ENCODE data around the gene KLHDC9. TPM values are rescaled to one million over a fixed set of nuclear protein-coding genes. Genes with fewer than 3 reads are reported as not detected.

The KLHDC9 gene
- total and polyA plus RNA-seq, 9 of the 15 experiments (the other 6 are each of a cell fraction or from before 2014, with no cell fraction given), result not detected

- TF ChIP-seq, protein P1, sequence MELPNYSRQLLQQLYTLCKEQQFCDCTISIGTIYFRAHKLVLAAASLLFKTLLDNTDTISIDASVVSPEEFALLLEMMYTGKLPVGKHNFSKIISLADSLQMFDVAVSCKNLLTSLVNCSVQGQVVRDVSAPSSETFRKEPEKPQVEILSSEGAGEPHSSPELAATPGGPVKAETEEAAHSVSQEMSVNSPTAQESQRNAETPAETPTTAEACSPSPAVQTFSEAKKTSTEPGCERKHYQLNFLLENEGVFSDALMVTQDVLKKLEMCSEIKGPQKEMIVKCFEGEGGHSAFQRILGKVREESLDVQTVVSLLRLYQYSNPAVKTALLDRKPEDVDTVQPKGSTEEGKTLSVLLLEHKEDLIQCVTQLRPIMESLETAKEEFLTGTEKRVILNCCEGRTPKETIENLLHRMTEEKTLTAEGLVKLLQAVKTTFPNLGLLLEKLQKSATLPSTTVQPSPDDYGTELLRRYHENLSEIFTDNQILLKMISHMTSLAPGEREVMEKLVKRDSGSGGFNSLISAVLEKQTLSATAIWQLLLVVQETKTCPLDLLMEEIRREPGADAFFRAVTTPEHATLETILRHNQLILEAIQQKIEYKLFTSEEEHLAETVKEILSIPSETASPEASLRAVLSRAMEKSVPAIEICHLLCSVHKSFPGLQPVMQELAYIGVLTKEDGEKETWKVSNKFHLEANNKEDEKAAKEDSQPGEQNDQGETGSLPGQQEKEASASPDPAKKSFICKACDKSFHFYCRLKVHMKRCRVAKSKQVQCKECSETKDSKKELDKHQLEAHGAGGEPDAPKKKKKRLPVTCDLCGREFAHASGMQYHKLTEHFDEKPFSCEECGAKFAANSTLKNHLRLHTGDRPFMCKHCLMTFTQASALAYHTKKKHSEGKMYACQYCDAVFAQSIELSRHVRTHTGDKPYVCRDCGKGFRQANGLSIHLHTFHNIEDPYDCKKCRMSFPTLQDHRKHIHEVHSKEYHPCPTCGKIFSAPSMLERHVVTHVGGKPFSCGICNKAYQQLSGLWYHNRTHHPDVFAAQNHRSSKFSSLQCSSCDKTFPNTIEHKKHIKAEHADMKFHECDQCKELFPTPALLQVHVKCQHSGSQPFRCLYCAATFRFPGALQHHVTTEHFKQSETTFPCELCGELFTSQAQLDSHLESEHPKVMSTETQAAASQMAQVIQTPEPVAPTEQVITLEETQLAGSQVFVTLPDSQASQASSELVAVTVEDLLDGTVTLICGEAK (IDR thresholded peaks at IDR 0.05), result peak; percentile 49; the same call in 1 of the 2 replicates
- TF ChIP-seq, protein P1 (CRISPR knock-in tag; IDR thresholded peaks at IDR 0.05), result no peak
- TF ChIP-seq, protein P2, sequence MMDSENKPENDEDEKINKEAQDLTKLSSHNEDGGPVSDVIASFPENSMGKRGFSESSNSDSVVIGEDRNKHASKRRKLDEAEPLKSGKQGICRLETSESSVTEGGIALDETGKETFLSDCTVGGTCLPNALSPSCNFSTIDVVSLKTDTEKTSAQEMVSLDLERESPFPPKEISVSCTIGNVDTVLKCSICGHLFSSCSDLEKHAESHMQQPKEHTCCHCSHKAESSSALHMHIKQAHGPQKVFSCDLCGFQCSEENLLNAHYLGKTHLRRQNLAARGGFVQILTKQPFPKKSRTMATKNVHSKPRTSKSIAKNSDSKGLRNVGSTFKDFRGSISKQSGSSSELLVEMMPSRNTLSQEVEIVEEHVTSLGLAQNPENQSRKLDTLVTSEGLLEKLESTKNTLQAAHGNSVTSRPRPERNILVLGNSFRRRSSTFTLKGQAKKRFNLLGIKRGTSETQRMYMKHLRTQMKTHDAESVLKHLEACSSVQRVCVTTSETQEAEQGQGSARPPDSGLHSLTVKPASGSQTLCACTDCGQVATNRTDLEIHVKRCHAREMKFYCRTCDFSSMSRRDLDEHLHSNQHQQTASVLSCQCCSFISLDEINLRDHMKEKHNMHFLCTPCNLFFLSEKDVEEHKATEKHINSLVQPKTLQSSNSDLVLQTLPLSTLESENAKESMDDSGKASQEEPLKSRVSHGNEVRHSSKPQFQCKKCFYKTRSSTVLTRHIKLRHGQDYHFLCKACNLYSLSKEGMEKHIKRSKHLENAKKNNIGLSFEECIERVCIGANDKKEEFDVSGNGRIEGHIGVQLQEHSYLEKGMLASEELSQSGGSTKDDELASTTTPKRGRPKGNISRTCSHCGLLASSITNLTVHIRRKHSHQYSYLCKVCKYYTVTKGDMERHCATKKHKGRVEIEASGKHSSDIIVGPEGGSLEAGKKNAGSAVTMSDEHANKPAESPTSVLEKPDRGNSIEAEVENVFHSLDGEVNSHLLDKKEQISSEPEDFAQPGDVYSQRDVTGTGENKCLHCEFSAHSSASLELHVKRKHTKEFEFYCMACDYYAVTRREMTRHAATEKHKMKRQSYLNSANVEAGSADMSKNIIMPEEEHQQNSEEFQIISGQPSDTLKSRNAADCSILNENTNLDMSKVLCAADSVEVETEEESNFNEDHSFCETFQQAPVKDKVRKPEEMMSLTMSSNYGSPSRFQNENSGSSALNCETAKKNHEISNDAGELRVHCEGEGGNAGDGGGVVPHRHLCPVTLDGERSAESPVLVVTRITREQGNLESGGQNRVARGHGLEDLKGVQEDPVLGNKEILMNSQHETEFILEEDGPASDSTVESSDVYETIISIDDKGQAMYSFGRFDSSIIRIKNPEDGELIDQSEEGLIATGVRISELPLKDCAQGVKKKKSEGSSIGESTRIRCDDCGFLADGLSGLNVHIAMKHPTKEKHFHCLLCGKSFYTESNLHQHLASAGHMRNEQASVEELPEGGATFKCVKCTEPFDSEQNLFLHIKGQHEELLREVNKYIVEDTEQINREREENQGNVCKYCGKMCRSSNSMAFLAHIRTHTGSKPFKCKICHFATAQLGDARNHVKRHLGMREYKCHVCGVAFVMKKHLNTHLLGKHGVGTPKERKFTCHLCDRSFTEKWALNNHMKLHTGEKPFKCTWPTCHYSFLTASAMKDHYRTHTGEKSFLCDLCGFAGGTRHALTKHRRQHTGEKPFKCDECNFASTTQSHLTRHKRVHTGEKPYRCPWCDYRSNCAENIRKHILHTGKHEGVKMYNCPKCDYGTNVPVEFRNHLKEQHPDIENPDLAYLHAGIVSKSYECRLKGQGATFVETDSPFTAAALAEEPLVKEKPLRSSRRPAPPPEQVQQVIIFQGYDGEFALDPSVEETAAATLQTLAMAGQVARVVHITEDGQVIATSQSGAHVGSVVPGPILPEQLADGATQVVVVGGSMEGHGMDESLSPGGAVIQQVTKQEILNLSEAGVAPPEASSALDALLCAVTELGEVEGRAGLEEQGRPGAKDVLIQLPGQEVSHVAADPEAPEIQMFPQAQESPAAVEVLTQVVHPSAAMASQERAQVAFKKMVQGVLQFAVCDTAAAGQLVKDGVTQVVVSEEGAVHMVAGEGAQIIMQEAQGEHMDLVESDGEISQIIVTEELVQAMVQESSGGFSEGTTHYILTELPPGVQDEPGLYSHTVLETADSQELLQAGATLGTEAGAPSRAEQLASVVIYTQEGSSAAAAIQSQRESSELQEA (IDR thresholded peaks at IDR 0.05; ENCODE audit: low read depth), result no peak
- 0 out of 2 replicates have a peak, but pooled peaks have one; percentile 20 for TF ChIP-seq CTBP1 (IDR thresholded peaks at IDR 0.05; ENCODE audit: borderline replicate concordance)
- no peak for TF ChIP-seq TBL1XR1 (IDR thresholded peaks at IDR 0.05; ENCODE audit: low read length in 2 of 2)
- TF ChIP-seq ESRRA (IDR thresholded peaks at IDR 0.05; ENCODE audit: borderline replicate concordance, low read depth), result no peak
- no peak for TF ChIP-seq ZNF3 (CRISPR knock-in tag; IDR thresholded peaks at IDR 0.05)
- no peak for TF ChIP-seq ZNF134 (CRISPR knock-in tag; conservative IDR thresholded peaks at IDR 0.05)
- TF ChIP-seq HMG20A (CRISPR knock-in tag; conservative IDR thresholded peaks at IDR 0.05), result no peak
- peak; percentile 64 for TF ChIP-seq GABPA (tag; conservative IDR thresholded peaks at IDR 0.05; ENCODE audit: low read depth)
Observed at GRCh38 chr1:161068306-161069234, 29.6 kb upstream of the KLHDC9 start (continued).

Measured in K562 (cell line).